ENCODE results near the gene MBIP.

The MBIP gene

DNA sequence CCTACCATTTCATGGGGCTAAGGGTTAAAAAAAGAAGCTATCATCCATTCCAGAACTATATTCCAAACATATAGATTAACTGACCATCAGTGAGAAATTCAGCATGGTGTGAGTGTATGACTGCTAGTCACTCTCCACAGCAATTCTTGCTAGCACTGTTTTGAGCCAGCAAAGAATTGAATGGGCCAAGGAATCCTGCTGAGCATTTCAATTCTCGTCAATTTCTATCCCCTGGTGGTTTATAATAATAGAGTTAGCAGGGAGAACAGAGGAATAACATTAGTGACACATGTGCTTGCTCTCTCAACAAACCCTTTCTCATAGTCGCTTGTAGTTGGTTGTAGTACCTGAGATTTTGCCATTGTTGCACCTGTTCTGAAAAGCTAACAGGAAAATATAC, 7.2 kb downstream of the MBIP start (continued):
- TF ChIP-seq, protein P1, sequence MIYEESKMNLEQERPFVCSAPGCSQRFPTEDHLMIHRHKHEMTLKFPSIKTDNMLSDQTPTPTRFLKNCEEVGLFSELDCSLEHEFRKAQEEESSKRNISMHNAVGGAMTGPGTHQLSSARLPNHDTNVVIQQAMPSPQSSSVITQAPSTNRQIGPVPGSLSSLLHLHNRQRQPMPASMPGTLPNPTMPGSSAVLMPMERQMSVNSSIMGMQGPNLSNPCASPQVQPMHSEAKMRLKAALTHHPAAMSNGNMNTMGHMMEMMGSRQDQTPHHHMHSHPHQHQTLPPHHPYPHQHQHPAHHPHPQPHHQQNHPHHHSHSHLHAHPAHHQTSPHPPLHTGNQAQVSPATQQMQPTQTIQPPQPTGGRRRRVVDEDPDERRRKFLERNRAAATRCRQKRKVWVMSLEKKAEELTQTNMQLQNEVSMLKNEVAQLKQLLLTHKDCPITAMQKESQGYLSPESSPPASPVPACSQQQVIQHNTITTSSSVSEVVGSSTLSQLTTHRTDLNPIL (CRISPR knock-in tag; IDR thresholded peaks at IDR 0.05; ENCODE audit: low read depth): no peak
- TF ChIP-seq TOX (CRISPR knock-in tag; IDR thresholded peaks at IDR 0.05; ENCODE audit: borderline replicate concordance) (no peak), PPARA (CRISPR knock-in tag; IDR thresholded peaks at IDR 0.05; ENCODE audit: borderline replicate concordance) (no peak), CSDC2 (CRISPR knock-in tag; IDR thresholded peaks at IDR 0.05) (no peak), OSR1 (CRISPR knock-in tag; IDR thresholded peaks at IDR 0.05) (no peak), ZNF565 (CRISPR knock-in tag; conservative IDR thresholded peaks at IDR 0.05; ENCODE audit: low read depth) (no peak)

DNA sequence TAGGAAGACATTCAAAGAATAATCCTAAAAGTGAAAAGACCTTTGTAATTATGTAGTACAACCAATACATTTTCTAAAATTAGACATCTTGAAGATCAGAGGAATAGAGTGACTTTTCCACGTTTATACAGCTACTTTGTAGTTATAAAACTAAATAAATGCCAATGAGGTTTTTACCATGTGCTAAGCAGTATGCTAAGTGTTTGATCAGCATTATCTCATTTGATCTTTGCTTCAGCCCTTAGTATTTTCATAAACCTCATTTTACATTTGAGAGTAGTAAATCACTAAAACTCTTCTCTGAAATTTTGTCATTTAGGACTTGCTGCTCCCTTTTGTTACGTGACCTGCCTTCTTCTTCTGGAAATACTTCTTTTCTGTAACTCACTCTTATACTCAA, 13.6 kb downstream of the MBIP start:
- ATAC-seq: no peak

DNA sequence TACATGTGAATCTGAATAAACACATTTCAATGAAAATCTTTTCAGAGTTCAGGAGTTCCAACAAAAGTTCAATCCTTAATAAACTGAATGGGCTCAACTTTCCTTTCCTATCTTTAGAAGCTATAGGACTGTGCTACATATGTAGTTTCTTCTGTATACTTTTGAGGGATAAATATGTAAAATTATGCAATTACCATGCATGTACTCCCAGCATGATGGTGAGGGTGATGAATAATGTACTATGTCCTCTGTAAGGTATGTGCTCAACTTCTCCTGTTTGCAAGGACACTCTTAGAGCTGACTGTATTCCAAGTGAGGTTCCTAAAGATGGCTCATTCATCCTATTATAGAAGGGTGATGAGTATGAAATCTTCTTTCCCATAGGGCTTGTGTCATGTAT, 15.5 kb downstream of the MBIP start:
- no peak for TF ChIP-seq GLIS3 (CRISPR knock-in tag; IDR thresholded peaks at IDR 0.05)
- TF ChIP-seq TOX (CRISPR knock-in tag; IDR thresholded peaks at IDR 0.05; ENCODE audit: borderline replicate concordance): no peak
- TF ChIP-seq, protein P2, sequence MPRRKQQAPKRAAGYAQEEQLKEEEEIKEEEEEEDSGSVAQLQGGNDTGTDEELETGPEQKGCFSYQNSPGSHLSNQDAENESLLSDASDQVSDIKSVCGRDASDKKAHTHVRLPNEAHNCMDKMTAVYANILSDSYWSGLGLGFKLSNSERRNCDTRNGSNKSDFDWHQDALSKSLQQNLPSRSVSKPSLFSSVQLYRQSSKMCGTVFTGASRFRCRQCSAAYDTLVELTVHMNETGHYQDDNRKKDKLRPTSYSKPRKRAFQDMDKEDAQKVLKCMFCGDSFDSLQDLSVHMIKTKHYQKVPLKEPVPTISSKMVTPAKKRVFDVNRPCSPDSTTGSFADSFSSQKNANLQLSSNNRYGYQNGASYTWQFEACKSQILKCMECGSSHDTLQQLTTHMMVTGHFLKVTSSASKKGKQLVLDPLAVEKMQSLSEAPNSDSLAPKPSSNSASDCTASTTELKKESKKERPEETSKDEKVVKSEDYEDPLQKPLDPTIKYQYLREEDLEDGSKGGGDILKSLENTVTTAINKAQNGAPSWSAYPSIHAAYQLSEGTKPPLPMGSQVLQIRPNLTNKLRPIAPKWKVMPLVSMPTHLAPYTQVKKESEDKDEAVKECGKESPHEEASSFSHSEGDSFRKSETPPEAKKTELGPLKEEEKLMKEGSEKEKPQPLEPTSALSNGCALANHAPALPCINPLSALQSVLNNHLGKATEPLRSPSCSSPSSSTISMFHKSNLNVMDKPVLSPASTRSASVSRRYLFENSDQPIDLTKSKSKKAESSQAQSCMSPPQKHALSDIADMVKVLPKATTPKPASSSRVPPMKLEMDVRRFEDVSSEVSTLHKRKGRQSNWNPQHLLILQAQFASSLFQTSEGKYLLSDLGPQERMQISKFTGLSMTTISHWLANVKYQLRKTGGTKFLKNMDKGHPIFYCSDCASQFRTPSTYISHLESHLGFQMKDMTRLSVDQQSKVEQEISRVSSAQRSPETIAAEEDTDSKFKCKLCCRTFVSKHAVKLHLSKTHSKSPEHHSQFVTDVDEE (CRISPR knock-in tag; IDR thresholded peaks at IDR 0.05): no peak
- TF ChIP-seq TCF4 (CRISPR knock-in tag; IDR thresholded peaks at IDR 0.05; ENCODE audit: borderline replicate concordance): no peak
- no peak for TF ChIP-seq ZFP3 (CRISPR knock-in tag; IDR thresholded peaks at IDR 0.05)
- no peak for TF ChIP-seq ARNTL (CRISPR knock-in tag; IDR thresholded peaks at IDR 0.05; ENCODE audit: borderline replicate concordance, low read depth)
- TF ChIP-seq RARB (CRISPR knock-in tag; IDR thresholded peaks at IDR 0.05): no peak
- no peak for TF ChIP-seq ESRRG (CRISPR knock-in tag; IDR thresholded peaks at IDR 0.05)
- no peak for TF ChIP-seq OSR1 (CRISPR knock-in tag; IDR thresholded peaks at IDR 0.05)
- ATAC-seq: no peak

More for the DNA sequence above, 13.6 kb downstream of the MBIP start:
- no peak for TF ChIP-seq TOX (CRISPR knock-in tag; IDR thresholded peaks at IDR 0.05; ENCODE audit: borderline replicate concordance)
- no peak for TF ChIP-seq ZFP3 (CRISPR knock-in tag; IDR thresholded peaks at IDR 0.05)
- no peak for TF ChIP-seq BACH2 (CRISPR knock-in tag; IDR thresholded peaks at IDR 0.05; ENCODE audit: borderline replicate concordance)
- no peak for TF ChIP-seq CSDC2 (CRISPR knock-in tag; IDR thresholded peaks at IDR 0.05)
- no peak for TF ChIP-seq ZC3H10 (CRISPR knock-in tag; IDR thresholded peaks at IDR 0.05)
- TF ChIP-seq SNAI2 (CRISPR knock-in tag; IDR thresholded peaks at IDR 0.05): no peak
- TF ChIP-seq, protein P1 (CRISPR knock-in tag; IDR thresholded peaks at IDR 0.05; ENCODE audit: low read depth): no peak
- no peak for TF ChIP-seq ZNF70 (CRISPR knock-in tag; IDR thresholded peaks at IDR 0.05)
- no peak for TF ChIP-seq ESRRG (CRISPR knock-in tag; IDR thresholded peaks at IDR 0.05)

DNA sequence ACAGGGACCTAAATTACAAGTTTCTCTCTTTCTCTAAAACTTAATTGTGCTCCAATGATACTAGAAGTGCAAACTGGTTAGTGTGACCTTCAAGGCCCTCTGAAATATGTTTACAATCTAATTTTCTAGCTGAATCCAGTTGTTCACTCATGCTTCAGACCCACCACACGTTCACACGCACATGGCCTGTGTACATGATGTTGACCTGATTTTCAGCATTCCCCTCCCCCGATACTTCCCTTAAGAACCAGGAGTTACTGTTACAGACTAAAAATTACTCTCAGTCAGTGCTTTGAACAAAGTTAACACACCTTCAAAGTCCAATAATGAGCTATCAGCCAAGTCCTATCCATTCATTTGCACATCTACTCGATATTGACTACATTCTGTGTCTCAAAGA, 16.5 kb downstream of the MBIP start:
- ATAC-seq: no peak
- no peak for TF ChIP-seq ZNF8 (CRISPR knock-in tag; IDR thresholded peaks at IDR 0.05)
- TF ChIP-seq, protein P3, sequence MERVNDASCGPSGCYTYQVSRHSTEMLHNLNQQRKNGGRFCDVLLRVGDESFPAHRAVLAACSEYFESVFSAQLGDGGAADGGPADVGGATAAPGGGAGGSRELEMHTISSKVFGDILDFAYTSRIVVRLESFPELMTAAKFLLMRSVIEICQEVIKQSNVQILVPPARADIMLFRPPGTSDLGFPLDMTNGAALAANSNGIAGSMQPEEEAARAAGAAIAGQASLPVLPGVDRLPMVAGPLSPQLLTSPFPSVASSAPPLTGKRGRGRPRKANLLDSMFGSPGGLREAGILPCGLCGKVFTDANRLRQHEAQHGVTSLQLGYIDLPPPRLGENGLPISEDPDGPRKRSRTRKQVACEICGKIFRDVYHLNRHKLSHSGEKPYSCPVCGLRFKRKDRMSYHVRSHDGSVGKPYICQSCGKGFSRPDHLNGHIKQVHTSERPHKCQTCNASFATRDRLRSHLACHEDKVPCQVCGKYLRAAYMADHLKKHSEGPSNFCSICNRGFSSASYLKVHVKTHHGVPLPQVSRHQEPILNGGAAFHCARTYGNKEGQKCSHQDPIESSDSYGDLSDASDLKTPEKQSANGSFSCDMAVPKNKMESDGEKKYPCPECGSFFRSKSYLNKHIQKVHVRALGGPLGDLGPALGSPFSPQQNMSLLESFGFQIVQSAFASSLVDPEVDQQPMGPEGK (CRISPR knock-in tag; IDR thresholded peaks at IDR 0.05; ENCODE audit: borderline replicate concordance): no peak
- TF ChIP-seq ARNTL (CRISPR knock-in tag; IDR thresholded peaks at IDR 0.05; ENCODE audit: borderline replicate concordance, low read depth): no peak
- TF ChIP-seq RARB (CRISPR knock-in tag; IDR thresholded peaks at IDR 0.05): no peak
- no peak for TF ChIP-seq ZNF565 (CRISPR knock-in tag; conservative IDR thresholded peaks at IDR 0.05; ENCODE audit: low read depth)
- no peak for TF ChIP-seq TOX (CRISPR knock-in tag; IDR thresholded peaks at IDR 0.05; ENCODE audit: borderline replicate concordance)
- no peak for TF ChIP-seq ZFP3 (CRISPR knock-in tag; IDR thresholded peaks at IDR 0.05)
- TF ChIP-seq ZC3H10 (CRISPR knock-in tag; IDR thresholded peaks at IDR 0.05): no peak
- no peak for TF ChIP-seq BACH2 (CRISPR knock-in tag; IDR thresholded peaks at IDR 0.05; ENCODE audit: borderline replicate concordance)
- TF ChIP-seq ESRRG (CRISPR knock-in tag; IDR thresholded peaks at IDR 0.05): no peak
- TF ChIP-seq OSR1 (CRISPR knock-in tag; IDR thresholded peaks at IDR 0.05): no peak
- no peak for TF ChIP-seq PPARA (CRISPR knock-in tag; IDR thresholded peaks at IDR 0.05; ENCODE audit: borderline replicate concordance)
- no peak for TF ChIP-seq ZFP30 (CRISPR knock-in tag; IDR thresholded peaks at IDR 0.05)
- TF ChIP-seq GLIS3 (CRISPR knock-in tag; IDR thresholded peaks at IDR 0.05): no peak
- TF ChIP-seq CSDC2 (CRISPR knock-in tag; IDR thresholded peaks at IDR 0.05): no peak
- no peak for TF ChIP-seq ZNF70 (CRISPR knock-in tag; IDR thresholded peaks at IDR 0.05)
- no peak for TF ChIP-seq SNAI2 (CRISPR knock-in tag; IDR thresholded peaks at IDR 0.05)
- TF ChIP-seq, protein P4, sequence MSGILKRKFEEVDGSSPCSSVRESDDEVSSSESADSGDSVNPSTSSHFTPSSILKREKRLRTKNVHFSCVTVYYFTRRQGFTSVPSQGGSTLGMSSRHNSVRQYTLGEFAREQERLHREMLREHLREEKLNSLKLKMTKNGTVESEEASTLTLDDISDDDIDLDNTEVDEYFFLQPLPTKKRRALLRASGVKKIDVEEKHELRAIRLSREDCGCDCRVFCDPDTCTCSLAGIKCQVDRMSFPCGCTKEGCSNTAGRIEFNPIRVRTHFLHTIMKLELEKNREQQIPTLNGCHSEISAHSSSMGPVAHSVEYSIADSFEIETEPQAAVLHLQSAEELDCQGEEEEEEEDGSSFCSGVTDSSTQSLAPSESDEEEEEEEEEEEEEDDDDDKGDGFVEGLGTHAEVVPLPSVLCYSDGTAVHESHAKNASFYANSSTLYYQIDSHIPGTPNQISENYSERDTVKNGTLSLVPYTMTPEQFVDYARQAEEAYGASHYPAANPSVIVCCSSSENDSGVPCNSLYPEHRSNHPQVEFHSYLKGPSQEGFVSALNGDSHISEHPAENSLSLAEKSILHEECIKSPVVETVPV (CRISPR knock-in tag; IDR thresholded peaks at IDR 0.05): no peak
- TF ChIP-seq, protein P2 (CRISPR knock-in tag; IDR thresholded peaks at IDR 0.05): no peak
- no peak for TF ChIP-seq ISL1 (CRISPR knock-in tag; IDR thresholded peaks at IDR 0.05)
